Activated CD4-positive, alpha-beta memory T cell treated with anti-CD3 and anti-CD28 coated beads, Interleukin-2, amount 10 ng/mL, durations not matched to agents 7 days and 5 days (primary cell): ENCODE results near the gene NDUFAF8. TPM values are rescaled to one million over a fixed set of nuclear protein-coding genes. Genes with fewer than 3 reads are reported as not detected.

ENCODE experiments used
- CTCF ChIA-PET: fragments of 350-600 bp; sonication (Branson Sonifier 250); formaldehyde crosslinking; loops from one replicate; lab custom pipeline; 2021; ENCODE audit warnings: antibody characterized with exemption, inconsistent platforms; lab: Charles Lee
- POLR2A ChIA-PET: fragments of 350-600 bp; sonication (Branson Sonifier 250); formaldehyde crosslinking; loops from one replicate; lab custom pipeline; 2021; ENCODE audit warnings: antibody characterized with exemption; lab: Charles Lee
- DNase-seq: peaks from one replicate; pipeline ENCODE4 v3.0.0-alpha.2; 2020
- H3K27ac Mint-ChIP-seq: one replicate; pipeline ENCODE4 v1.8.0; 2021; ENCODE audit warnings: mild to moderate bottlenecking, mixed read lengths
- H3K27me3 Mint-ChIP-seq: one replicate; pipeline ENCODE4 v1.8.0; 2021; ENCODE audit warnings: mixed read lengths
- H3K36me3 Mint-ChIP-seq: one replicate; pipeline ENCODE4 v1.8.0; 2021; ENCODE audit warnings: low read depth, mixed read lengths
- H3K4me1 Mint-ChIP-seq: one replicate; pipeline ENCODE4 v1.8.0; 2021; ENCODE audit warnings: mixed read lengths
- H3K4me3 Mint-ChIP-seq: one replicate; pipeline ENCODE4 v1.8.0; 2021; ENCODE audit warnings: mild to moderate bottlenecking, mixed read lengths
- H3K9me3 Mint-ChIP-seq: one replicate; pipeline ENCODE4 v1.8.0; 2021; ENCODE audit warnings: mixed read lengths
- total RNA-seq, 2 experiments: library from RNA; stranded (reverse); gene quantifications; one replicate each; pipeline ENCODE4 v1.2.3, GENCODE V29; 2021

NDUFAF8 gene
- total RNA-seq, 2 experiments from 2014 or later, result 27.8 to 33.5 TPM

DNA sequence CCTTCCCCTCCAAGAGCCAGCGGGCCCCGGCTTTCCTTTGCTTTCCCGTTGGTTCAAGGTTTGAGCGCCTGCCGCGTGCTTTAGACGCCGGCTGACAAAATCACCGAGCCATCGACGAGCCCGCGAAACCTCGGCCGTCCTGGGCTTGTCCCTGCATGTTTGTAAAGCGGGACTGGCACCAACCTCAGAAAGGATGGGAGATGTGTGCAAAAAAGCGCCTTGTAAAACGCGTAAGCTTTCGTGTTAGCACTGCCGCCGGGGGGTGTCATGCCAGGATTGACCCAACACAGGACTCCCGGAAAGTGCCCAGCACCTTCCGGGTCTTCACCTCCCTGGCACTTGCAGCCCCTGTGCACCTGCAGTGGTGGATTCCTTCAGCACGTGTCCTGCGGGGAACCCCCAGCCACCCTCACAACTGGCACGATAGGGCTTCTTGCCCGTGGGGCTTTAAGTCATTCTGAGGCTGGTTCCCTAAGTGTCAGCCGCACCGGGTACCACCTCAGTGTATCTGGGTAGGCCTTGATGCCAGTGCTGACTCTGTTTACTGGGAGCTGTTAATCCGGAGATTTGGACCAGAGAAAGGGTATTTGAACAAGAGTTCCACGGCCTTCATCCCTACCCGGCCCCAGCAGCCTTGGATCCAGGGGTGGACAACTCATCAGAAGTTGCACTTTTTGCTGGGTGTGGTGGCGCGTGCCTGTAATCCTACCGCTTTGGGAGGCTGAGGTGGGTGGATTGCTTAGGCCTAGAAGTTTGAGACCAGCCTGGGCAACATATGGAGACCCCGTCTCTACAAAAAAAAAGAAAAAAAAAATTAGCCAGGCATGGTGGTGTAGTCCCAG is 817 bp downstream of the NDUFAF8 start:
- peak overlapping the region; percentile 91 for H3K27ac Mint-ChIP-seq
- DNase-seq, result peak; percentile 41
- H3K36me3 Mint-ChIP-seq, result peaks cover 12% of the 10 kb centered on the region
- H3K27me3 Mint-ChIP-seq, result no peaks in the 10 kb centered on the region
- ChIA-PET POLR2A (interaction anchor here (0.9 to 2.6 kb wide), 15 partner anchors 10 to 275 kb away, joined by 3 to 18 read pairs (median 6); partner anchors contain the start of genes ACTG1 and CEP131), CTCF (interaction anchor here (0.8 to 1.5 kb wide), 8 partner anchors 8 to 216 kb away, joined by 3 to 6 read pairs (median 4); partner anchors contain the start of gene CEP131)
- H3K9me3 Mint-ChIP-seq, result no peaks in the 10 kb centered on the region
- peak overlapping the region; percentile 93 for H3K4me3 Mint-ChIP-seq
- H3K4me1 Mint-ChIP-seq, result peaks cover 42% of the 10 kb centered on the region

DNA sequence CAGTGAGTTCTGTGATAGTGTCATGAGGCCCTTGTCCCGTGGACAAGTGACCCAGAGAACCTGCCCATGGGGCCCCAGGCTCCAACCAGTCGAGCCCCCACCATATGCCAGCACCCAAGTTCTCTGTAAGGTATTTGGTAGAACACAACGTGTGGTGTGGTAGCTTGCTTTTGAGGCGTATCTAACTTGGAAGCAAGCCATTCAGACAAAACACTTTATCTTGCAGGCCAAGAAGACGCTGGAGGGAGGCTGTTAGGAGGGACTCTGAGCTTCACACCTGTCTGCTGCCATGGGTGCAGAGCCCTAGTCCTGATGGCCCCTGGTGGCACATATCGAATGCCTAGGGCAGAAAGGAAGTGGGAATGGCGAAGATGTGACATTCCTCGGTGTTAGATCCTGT is 1.6 kb downstream of the NDUFAF8 start:
- DNase-seq, result no peak
- Mint-ChIP-seq H3K4me3 (peak overlapping the region; percentile 42), H3K27me3 (no peaks in the 10 kb centered on the region), H3K27ac (peak overlapping the region; percentile 21), H3K36me3 (peaks cover 11% of the 10 kb centered on the region), H3K9me3 (no peaks in the 10 kb centered on the region), H3K4me1 (peaks cover 44% of the 10 kb centered on the region)
- ChIA-PET CTCF (interaction anchor here (0.9 to 1.1 kb wide), 2 partner anchors 14 to 53 kb away, joined by 3 to 4 read pairs; no protein-coding TSS in a partner anchor), POLR2A (interaction anchor here (2.0 to 2.4 kb wide), 2 partner anchors 18 to 47 kb away, joined by 4 to 18 read pairs; partner anchors contain the start of gene CEP131)

DNA sequence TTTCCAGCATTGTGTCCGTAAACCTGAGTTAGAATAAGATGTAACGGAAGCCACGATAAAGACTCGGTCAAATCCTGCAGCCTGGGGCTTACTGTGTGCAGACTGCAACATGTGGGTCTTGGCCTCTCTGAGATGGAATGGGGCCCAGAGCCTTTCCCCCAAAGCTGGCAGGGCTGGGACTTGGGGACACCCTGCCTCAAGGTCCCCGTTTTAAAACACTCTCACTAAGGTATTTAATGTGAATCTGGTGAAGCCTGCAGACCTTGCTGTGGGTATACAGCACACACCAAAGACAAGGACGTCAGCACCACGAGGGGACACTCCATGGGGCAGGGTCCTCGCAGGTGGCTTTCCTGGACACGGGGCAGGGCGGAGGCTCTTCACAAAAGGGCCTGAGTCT is 2.1 kb downstream of the NDUFAF8 start:
- Mint-ChIP-seq H3K36me3 (peaks cover 11% of the 10 kb centered on the region), H3K4me1 (peaks cover 43% of the 10 kb centered on the region), H3K27me3 (no peaks in the 10 kb centered on the region), H3K9me3 (no peaks in the 10 kb centered on the region), H3K27ac (peak overlapping the region; percentile 21), H3K4me3 (no peak overlapping the region)
- no peak for DNase-seq
- POLR2A ChIA-PET, result no interaction called here
- CTCF ChIA-PET, result interaction anchor here (0.9 to 1.1 kb wide), 2 partner anchors 14 to 53 kb away, joined by 3 to 4 read pairs; no protein-coding TSS in a partner anchor

DNA sequence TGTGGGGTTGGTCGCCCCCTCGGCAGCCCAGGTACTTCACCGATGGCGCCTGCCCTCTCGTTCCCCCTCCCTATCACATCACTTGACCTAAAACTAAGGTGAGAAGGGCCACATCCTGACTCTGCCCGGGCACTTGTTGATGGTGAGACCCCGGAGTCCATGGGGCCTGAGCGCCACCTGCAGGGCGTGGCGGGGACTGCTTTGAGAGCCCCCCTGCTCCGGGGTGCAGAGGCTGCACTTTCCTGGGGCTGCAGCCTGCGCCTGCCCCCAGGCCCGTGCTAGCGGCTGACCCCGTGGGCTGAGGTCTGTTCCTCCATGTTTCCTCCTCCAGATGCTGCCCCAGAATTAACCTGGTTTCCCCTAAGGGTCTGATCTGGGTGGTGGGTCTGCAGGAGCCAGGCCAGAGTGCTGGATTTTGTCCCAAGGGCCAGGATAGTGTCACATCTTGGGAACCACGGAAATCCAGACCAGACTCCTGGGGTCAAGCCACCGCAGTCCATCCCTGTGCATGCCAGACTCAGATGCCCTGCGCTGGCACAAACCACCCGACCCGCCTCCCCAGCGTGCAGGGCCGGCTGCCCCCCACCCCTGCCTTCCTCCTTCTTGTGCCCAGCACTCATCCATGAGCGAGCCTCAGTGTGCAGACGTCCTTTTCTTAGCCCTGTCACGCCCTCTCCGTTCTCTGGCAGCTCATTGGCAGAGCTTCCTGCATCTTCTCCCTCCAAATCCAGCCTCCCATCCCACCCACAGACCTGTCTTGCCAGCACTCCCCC is 2.7 kb downstream of the NDUFAF8 start:
- ChIA-PET CTCF (no interaction called here), POLR2A (interaction anchor here (0.9 kb wide), 1 partner anchor 13 kb away, joined by 3 read pairs; no protein-coding TSS in a partner anchor)
- H3K36me3 Mint-ChIP-seq, result peaks cover 11% of the 10 kb centered on the region
- no peak overlapping the region for H3K27ac Mint-ChIP-seq
- H3K9me3 Mint-ChIP-seq, result no peaks in the 10 kb centered on the region
- DNase-seq, result peak; percentile 67
- H3K4me1 Mint-ChIP-seq, result peaks cover 42% of the 10 kb centered on the region
- H3K4me3 Mint-ChIP-seq, result no peak overlapping the region
- no peaks in the 10 kb centered on the region for H3K27me3 Mint-ChIP-seq

DNA sequence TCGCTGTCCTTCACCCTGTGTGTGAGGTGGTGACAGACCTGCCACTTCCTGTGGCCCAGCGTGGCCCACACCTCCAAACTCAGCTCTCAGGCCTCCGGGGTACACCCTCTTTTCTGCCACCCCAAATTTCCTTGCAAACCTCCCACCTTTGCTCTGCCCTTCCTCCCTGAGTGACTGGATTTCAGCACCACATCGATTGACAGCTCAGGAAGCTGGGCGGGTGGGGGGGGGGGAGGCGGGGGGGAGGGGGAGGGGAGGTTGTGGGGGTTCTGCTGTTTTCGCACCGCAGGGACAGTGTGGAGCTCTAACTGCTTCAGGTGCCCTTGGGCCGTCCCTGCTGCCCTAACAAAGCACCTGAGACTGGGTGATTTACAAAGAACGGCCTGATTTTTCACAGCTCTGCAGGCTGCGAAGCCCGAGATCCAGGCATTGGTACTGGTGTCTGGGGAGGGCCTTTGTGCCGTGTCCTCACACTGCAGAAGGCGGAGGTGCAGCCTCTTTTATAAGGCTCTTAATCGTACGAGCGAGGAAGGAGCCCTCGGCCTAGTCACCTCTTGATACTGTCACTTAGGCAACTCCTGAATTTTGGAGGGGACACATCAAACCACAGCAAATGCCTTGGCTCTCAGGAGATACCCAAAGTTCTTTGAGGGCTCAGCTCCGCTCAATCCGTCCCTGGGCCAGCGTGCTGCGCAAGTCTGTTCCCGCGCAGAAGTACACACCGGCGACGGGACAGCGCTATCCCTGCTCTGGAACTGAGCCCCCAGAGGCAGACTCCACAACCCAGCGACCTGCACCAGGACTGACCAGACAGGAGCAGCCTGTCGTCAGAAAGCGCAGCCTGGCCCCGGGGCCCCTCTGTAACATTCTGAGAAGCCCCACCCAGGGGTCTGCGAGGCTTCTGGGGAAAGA is 3.6 kb downstream of the NDUFAF8 start:
- H3K27ac Mint-ChIP-seq, result no peak overlapping the region
- POLR2A ChIA-PET, result interaction anchor here (0.9 kb wide), 1 partner anchor 14 kb away, joined by 3 read pairs; no protein-coding TSS in a partner anchor
- no peak for DNase-seq
- peaks cover 11% of the 10 kb centered on the region for H3K36me3 Mint-ChIP-seq
- no peak overlapping the region for H3K4me3 Mint-ChIP-seq
- peaks cover 34% of the 10 kb centered on the region for H3K4me1 Mint-ChIP-seq
- H3K27me3 Mint-ChIP-seq, result no peaks in the 10 kb centered on the region
- H3K9me3 Mint-ChIP-seq, result no peaks in the 10 kb centered on the region
- CTCF ChIA-PET, result no interaction called here

DNA sequence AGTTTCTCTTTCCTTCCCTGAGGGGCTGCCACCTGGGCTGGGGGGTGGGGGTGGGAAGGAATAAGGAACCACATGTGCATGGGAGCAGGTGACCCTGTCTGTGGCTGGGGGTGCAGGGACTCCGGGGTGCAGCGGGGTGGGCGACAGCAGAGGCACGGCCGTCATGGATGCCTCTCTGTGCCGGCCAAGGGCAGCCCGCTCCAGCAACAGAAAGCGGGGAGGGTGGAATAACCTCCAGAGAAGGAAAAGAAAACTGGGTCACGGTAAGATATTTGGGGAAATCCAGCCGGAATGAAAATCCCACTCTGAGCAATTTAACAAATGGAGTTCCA is 4.2 kb downstream of the NDUFAF8 start:
- Mint-ChIP-seq H3K27me3 (no peaks in the 10 kb centered on the region), H3K9me3 (no peaks in the 10 kb centered on the region), H3K27ac (no peak overlapping the region), H3K4me1 (peaks cover 29% of the 10 kb centered on the region), H3K4me3 (no peak overlapping the region), H3K36me3 (peaks cover 13% of the 10 kb centered on the region)
- ChIA-PET CTCF (no interaction called here), POLR2A (no interaction called here)
- DNase-seq, result no peak

DNA sequence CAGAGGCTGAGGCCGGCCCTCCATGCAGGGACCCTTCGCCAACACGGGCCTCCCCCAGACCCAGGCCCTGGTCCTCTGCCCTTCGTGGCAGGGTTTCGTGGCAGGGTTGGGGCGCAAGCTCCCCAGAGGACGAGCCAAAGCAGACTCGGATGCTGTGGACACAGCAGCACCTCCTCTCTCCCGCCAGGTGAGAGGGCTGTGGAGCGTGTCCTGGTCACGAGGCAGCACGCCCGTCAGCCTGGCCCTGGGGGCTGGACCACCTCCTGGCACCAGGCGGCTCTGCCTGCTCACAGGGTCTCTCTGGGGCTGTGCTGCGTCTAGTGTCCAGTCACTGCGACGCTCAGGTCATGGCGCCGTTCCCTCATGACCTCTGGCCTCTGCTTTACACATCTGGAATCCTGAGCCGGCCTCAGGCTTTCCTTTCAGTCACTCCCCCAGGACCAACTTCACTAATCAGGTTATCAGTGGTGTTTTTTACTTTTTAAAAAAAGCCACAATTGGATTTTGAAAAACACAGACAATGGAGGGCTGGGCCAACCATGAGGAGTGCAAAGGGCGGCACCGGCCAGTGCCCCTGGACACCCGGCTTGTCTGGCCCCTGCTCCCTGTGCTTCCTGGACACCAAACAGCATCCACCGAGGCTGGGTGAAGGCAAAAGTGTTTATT is 5.4 kb downstream of the NDUFAF8 start:
- Mint-ChIP-seq H3K27me3 (no peaks in the 10 kb centered on the region), H3K36me3 (peaks cover 17% of the 10 kb centered on the region), H3K27ac (no peak overlapping the region), H3K4me3 (no peak overlapping the region), H3K9me3 (no peaks in the 10 kb centered on the region), H3K4me1 (peaks cover 29% of the 10 kb centered on the region)
- ChIA-PET POLR2A (no interaction called here), CTCF (no interaction called here)
- no peak for DNase-seq

DNA sequence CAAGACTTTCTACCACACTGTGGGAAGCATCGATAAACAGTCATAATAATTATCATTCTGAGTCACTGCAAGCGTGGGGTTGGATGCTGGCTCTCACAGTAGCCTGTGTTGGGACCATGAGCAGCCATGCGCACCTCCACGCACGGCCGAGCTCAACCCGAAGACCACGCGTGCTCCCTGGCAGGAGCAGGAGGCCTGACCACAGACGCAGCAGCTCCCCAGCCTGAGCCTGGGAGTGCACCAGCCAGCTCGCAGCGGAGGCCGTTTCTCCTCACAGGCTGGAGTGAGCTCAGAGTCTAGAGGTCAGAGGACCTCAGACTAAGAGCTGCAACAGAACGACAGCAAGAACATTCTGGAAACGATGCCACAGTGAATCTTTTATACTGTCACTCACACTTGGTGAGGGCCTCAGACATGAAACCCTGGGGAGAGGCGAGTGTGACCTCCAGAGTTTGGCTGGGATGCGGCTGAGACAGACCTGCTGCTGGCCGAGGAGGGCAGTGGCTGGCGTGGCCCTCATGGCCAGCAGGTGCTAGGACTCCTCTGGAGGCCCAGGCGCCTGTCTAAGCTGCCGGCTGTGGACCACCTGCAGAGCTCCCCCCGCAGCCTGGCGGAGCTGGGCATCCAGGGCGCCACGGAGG is 6.0 kb downstream of the NDUFAF8 start:
- no peak overlapping the region for H3K27ac Mint-ChIP-seq
- POLR2A ChIA-PET, result no interaction called here
- peaks cover 26% of the 10 kb centered on the region for H3K4me1 Mint-ChIP-seq
- no peak for DNase-seq
- CTCF ChIA-PET, result no interaction called here
- no peaks in the 10 kb centered on the region for H3K9me3 Mint-ChIP-seq
- H3K36me3 Mint-ChIP-seq, result peaks cover 22% of the 10 kb centered on the region
- no peaks in the 10 kb centered on the region for H3K27me3 Mint-ChIP-seq
- H3K4me3 Mint-ChIP-seq, result no peak overlapping the region

DNA sequence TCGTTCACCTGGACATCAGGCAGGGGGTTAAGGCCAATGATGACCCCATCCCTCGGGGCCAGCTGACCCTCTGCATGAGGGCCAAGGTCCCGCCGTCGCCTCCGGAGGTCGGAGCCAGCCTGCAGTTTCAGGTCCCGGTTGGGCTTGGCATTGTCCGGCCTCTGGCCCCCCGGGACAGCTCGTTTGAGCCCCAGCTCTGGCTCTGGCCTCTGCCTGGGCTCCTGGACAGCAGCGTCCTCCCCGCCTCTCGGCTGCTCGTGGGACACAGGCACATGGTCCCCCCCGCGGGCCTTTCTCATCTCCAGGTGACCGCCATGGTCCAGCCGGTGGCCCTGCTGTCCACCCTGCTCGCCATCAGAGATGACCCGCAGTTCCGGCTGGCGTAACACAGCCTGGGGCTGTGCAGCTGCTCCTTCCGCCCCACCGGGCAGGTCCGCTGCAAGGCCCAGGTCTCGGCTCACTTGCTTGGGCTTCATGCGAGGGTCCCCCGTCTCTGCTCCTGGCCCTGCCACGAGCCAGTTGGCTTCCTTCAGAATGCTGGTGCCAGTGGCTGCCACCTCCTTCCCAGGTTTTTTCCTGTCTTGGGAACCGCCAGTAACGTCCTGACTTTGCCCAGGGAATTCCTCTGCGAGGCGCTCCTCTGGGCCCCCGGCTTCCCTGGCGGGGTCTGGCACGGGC is 6.7 kb downstream of the NDUFAF8 start:
- H3K4me3 Mint-ChIP-seq, result no peak overlapping the region
- ChIA-PET POLR2A (interaction anchor here (0.7 kb wide), 1 partner anchor 307 kb away, joined by 3 read pairs; the partner anchor contains the start of gene FAAP100), CTCF (no interaction called here)
- no peak overlapping the region for H3K27ac Mint-ChIP-seq
- peaks cover 25% of the 10 kb centered on the region for H3K36me3 Mint-ChIP-seq
- H3K4me1 Mint-ChIP-seq, result peaks cover 22% of the 10 kb centered on the region
- no peaks in the 10 kb centered on the region for H3K27me3 Mint-ChIP-seq
- no peaks in the 10 kb centered on the region for H3K9me3 Mint-ChIP-seq
- no peak for DNase-seq

DNA sequence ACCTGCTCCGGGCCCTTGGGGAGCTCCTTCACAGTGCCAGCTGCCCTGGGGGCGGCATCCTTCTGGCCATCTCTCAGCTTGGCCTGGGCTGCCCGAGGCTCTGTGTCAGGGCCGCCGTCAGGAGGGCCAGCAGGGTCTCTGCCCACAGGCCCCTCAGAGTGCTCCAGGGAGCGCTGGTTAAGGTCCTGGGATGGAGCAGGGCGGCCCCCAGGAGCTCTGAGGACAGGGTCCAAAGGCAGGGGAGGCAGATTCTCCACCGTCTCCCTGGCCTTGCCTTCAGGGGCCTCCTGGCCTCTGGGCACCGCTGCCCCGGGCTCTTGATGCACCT is 7.2 kb downstream of the NDUFAF8 start:
- Mint-ChIP-seq H3K4me3 (no peak overlapping the region), H3K27ac (no peak overlapping the region), H3K27me3 (no peaks in the 10 kb centered on the region), H3K4me1 (peaks cover 17% of the 10 kb centered on the region), H3K9me3 (no peaks in the 10 kb centered on the region), H3K36me3 (peaks cover 28% of the 10 kb centered on the region)
- no peak for DNase-seq
- ChIA-PET POLR2A (interaction anchor here (0.7 kb wide), 1 partner anchor 306 kb away, joined by 3 read pairs; the partner anchor contains the start of gene FAAP100), CTCF (no interaction called here)

DNA sequence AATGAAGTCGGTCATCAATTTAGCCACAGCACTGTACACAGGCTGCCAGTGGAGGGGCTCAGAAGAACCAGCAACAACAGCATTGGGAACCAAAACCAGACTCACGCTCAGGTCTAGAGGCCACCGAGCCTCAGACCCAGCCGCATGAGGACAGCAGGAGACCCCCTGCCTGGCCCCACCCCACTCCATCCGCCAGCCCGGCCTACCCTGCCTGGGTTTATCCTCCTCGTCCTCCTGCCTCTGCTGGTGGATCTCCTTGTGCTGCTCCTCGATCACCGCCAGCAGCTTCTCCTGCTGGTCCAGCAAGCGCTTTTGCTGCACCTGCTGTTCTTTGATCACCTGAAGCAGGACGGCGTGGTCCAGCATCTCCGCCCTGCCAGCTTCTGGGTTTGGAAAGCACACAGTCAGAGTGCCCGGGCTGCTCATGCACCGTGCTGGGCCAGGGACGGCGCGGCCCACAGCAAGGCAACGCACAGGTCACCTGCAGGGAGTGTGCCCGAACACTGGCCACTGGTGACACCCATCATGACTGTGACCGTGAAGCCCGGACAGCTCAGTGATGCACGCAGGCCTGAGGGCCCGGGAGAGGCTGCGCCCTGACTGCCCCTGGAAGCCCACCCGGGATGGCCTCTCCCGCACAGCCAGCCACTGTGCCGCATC is 7.7 kb downstream of the NDUFAF8 start:
- no peak overlapping the region for H3K4me3 Mint-ChIP-seq
- ChIA-PET CTCF (interaction anchor here (0.6 kb wide), 1 partner anchor 229 kb away, joined by 5 read pairs; no protein-coding TSS in a partner anchor), POLR2A (no interaction called here)
- no peak for DNase-seq
- H3K4me1 Mint-ChIP-seq, result peaks cover 12% of the 10 kb centered on the region
- H3K27me3 Mint-ChIP-seq, result no peaks in the 10 kb centered on the region
- H3K36me3 Mint-ChIP-seq, result peaks cover 25% of the 10 kb centered on the region
- H3K27ac Mint-ChIP-seq, result no peak overlapping the region
- no peaks in the 10 kb centered on the region for H3K9me3 Mint-ChIP-seq
